ENCODE results near the gene CPED1. TPM values are rescaled to one million over a fixed set of nuclear protein-coding genes. Genes with fewer than 3 reads are reported as not detected.
A peak's percentile ranks its signal among the peaks of the same experiment; 100 is the strongest.
"Not testable (repeated sequence)": the region's sequence is repeated elsewhere in the genome, so short reads cannot be mapped to it uniquely, and the experiment has no call there.

Gene CPED1
- total RNA-seq, 2 donors from 2014 or later = not detected

DNA sequence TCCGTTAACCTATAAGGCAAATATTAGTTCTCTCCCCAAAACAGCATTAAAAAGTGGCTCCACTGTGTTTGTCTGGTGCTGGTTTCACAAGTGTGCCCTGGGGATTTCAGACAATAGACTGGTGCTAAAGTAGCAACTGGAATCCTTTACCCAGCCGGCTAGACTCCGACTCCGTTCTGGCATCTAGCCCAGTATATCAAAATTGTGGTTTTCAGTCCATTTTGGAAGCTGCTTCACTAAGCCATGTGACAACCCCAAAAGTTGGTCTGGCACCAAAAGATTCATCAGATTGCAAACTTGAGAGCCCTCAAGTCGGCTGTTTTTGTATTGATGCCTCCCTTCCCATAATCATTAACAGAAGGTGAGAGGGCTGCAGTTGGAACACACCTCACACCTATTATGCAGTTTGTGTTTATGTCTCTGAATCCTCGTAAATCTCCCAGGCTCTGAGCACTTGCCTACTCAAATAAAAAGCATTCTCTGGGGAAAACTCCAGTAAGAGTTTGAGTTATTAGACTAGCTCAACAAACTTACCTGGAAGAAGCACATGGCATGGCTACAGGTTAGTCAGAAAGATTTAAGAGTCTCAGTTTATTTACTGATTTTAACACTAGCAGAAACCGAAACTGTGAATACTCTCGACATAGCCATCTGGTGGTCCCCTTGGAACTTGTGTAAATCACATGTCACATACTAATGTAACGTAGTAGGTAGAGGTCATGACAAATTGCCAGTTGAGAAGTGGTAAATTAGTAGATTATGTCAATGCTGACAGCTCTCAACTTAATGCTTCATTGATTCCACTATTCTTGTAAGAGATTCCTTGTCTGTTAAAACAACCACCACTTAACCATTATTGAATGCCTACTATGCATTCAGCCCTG is 325.5 kb downstream of the CPED1 start:
- no peak for ATAC-seq (replicated peaks)
- H3K36me3 Mint-ChIP-seq (ENCODE audit: low read depth) = no peaks in the 10 kb centered on the region
- no peaks in the 10 kb centered on the region for H3K9me3 Mint-ChIP-seq
- no peak overlapping the region for H3K27ac Mint-ChIP-seq
- H3K4me1 Mint-ChIP-seq = no peaks in the 10 kb centered on the region
- no peak overlapping the region for H3K4me3 Mint-ChIP-seq
- H3K27me3 Mint-ChIP-seq = peaks cover 19% of the 10 kb centered on the region

DNA sequence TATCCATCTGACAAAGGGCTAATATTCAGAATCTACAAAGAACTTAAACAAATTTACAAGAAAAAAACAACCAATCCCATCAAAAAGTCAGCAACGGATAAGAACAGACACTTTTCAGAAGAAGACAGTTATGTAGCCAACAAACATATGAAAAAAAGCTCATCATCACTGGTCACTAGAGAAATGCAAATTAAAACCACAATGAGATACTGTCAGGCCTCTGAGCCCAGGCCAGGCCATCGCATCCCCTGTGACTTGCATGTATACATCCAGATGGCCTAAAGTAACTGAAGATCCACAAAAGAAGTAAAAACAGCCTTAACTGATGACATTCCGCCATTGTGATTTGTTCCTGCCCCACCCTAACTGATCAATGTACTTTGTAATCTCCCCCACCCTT is 326.7 kb downstream of the CPED1 start:
- not testable (repeated sequence) for H3K36me3 Mint-ChIP-seq (ENCODE audit: low read depth); H3K4me1 Mint-ChIP-seq; H3K4me3 Mint-ChIP-seq; H3K27ac Mint-ChIP-seq; ATAC-seq (replicated peaks); H3K9me3 Mint-ChIP-seq
- peaks cover 15% of the 10 kb centered on the region for H3K27me3 Mint-ChIP-seq

DNA sequence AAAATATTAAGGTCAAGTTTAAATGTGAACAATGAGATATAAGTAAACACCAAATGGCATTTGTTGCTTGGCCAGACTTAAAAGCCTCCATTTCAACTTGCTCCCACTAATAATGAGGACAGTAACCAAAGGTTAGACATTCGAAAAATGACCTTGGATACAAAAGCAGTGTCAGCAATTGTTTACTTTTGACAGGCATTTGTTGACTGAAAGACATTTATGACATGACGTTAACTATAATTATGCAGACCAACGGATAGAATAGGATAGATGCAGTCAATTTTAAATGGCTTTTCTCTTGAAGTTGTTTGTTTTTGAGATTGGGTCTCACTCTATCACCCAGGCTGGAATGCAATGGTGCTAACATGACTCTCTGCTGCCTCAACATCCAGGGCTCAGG is 333.9 kb downstream of the CPED1 start:
- Mint-ChIP-seq H3K27ac (no peak overlapping the region), H3K36me3 (ENCODE audit: low read depth) (no peaks in the 10 kb centered on the region), H3K4me1 (no peaks in the 10 kb centered on the region), H3K27me3 (peaks cover 30% of the 10 kb centered on the region), H3K9me3 (no peaks in the 10 kb centered on the region), H3K4me3 (no peak overlapping the region)
- ATAC-seq (replicated peaks) = no peak

DNA sequence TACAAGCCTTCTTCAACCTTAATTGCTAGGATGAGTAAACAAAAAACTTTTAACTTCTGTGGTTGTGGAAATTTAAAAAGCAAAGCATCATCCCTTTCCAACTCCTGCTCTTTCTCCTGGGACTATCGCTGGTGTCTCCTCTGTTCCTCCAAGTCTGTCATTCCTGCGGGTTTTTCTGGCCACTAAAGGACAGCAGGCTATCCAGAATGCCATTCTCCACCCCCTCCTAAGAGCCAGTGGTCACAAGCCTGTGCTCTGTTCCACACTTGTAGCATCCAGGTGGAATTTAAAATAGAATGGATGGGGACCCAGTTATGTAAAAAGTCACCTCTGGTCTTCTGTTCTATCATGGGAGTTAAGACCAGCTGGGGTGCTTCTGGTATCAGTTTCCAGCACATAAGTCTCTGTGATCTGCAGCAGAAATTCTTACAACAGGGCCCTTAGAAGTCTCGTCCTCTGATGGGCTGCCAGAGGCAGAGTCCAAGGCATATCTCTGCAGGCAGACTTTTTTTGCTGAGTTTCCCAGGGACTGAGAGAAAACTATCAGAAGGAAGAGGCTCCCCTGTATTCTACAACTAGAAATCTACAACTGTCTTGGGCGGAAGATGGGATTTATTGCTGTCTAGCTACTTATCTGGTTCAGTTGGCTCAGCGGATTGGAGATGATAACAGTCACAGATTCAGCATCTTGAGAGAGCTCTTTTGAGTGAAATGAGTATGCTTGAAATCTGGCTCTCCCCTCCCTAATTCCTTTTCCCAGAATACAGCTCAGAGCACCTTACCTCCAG is 335.2 kb downstream of the CPED1 start:
- no peak for ATAC-seq (replicated peaks)
- no peaks in the 10 kb centered on the region for H3K4me1 Mint-ChIP-seq
- no peak overlapping the region for H3K4me3 Mint-ChIP-seq
- peaks cover 39% of the 10 kb centered on the region for H3K27me3 Mint-ChIP-seq
- H3K9me3 Mint-ChIP-seq = no peaks in the 10 kb centered on the region
- H3K36me3 Mint-ChIP-seq (ENCODE audit: low read depth) = no peaks in the 10 kb centered on the region
- H3K27ac Mint-ChIP-seq = no peak overlapping the region

DNA sequence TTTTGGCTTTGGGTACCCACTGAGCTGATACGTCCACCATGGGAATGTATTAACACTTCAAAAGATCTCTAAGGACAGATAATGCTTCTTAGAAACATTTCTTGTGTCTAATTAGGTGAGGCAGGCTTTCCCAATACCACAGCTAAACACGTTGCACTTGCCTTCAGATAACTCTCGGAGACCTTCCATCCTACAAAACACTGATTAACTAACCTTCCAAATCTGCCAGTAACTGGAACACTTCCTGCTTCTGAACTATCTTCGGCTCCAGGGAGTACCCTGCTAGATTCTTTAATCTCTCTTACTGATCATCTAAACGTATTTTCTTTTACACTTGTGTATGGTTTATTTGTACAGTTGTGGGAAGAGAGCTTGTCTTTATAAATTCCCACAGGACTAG is 339.2 kb downstream of the CPED1 start:
- Mint-ChIP-seq H3K36me3 (ENCODE audit: low read depth) (no peaks in the 10 kb centered on the region), H3K4me1 (peaks cover 5% of the 10 kb centered on the region), H3K27ac (no peak overlapping the region), H3K4me3 (no peak overlapping the region), H3K9me3 (no peaks in the 10 kb centered on the region), H3K27me3 (peaks cover 60% of the 10 kb centered on the region)
- ATAC-seq (replicated peaks) = no peak

DNA sequence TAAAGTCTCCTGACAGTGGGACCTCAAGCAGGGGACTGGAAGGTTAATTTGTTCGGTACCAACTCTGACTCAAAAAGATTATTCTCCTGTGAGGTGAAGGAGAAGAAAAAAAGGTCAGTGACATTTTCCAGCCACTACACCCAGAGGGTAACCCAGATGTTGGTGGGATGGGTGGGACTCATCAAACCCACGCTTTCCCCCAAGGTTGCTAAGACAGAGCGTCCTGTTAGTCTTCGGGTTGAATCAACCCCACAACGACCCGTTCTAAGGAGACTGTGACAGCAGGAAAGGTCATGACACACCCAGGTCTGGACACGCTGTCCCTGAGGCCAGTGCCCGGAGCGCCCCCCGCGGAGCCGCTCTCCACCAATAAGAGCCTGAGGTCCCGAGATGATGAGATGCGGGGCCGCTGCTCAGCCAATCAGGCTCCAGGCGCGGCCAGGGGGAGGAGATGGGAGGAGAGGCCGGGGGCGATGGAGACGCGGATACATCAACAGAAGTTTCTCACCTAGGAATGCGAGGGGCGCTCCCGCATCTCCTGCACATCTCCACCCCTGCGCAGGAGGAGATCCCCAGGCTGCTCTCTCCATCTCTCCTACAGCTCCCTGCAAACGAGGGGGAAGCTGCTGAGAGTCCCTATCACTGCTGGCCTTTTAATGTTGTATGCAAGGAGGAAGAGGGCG is 340.1 kb downstream of the CPED1 start, which contains the start of gene WNT16:
TSS of gene WNT16 (plus strand) at position 493 of the 683 bp plus-strand sequence. CDS start 293 bp downstream, outside the sequence.
- no peak for ATAC-seq (replicated peaks)
- H3K9me3 Mint-ChIP-seq = no peaks in the 10 kb centered on the region
- peaks cover 5% of the 10 kb centered on the region for H3K4me1 Mint-ChIP-seq
- H3K4me3 Mint-ChIP-seq = peak within 1 kb of the TSS; percentile 29
- H3K27me3 Mint-ChIP-seq = peaks cover 57% of the 10 kb centered on the region
- no peak within 1 kb of the TSS for H3K27ac Mint-ChIP-seq
- no peaks in the 10 kb centered on the region for H3K36me3 Mint-ChIP-seq (ENCODE audit: low read depth)

DNA sequence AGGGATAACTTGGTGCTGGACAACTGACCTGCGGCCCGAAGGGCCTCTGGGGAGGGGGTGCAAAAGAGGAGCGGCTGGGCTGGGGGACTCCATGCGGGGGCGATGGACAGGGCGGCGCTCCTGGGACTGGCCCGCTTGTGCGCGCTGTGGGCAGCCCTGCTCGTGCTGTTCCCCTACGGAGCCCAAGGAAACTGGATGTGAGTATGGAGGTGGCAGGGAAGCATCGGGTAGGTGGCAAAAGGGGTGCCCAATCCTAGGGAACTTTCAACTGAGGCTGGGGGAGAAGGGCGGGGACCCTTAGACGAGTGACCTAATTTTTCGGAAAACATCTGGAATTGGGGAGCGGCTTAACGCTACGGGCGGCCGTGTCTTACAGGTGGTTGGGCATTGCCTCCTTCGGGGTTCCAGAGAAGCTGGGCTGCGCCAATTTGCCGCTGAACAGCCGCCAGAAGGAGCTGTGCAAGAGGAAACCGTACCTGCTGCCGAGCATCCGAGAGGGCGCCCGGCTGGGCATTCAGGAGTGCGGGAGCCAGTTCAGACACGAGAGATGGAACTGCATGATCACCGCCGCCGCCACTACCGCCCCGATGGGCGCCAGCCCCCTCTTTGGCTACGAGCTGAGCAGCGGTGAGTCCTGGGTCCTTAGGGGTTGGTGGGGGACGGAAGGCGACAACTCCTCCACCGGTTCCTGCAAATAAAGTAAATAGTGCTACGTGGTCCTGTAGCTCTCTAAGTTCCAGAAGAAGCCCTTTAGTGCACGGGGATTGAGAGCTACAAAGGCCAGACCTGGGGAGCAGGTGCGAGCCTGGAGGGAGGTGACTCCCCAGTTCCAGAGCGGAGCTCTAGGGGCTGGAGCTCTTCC is 340.9 kb downstream of the CPED1 start:
- peak overlapping the region; percentile 29 for H3K4me3 Mint-ChIP-seq
- peaks cover 54% of the 10 kb centered on the region for H3K27me3 Mint-ChIP-seq
- H3K27ac Mint-ChIP-seq = no peak overlapping the region
- H3K4me1 Mint-ChIP-seq = peaks cover 5% of the 10 kb centered on the region
- no peaks in the 10 kb centered on the region for H3K9me3 Mint-ChIP-seq
- ATAC-seq (replicated peaks) = peak; percentile 16
- no peaks in the 10 kb centered on the region for H3K36me3 Mint-ChIP-seq (ENCODE audit: low read depth)

DNA sequence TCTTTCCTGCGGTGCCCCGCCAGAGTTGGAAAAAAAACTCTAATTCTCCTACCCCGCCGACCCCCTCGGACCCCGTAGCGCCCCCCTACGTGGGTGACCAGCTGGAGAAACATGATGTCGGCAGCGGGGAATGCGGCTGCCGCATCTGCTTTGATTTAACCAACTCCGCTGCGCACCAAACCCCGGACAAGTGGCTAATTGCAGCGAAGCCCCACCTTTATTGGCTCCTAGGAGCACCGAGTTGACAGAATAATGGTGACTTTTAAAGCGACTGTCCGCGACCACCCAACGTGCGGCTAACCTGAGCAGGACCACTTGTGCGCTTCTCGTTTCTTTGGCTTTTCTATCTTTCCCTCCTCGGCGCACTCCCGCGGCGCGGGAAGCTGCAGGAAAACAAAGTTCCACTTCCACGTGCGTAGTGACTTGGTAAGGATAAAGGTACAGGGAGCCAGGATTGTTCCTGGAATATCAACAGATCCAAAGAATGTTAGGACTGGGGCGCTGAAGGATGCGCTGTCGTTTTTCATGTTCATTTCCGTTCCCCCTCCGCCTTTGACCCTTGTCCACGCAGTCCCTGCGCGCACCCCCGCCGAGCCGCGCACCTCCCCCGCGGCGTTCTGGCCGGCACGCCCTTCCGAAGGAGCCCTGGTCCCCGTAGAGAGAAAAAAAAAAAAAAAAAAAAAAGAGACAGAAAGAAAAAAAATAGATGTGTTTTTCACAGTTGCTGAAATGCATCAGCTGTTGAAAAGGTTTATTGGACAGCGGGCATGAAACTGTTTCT is 341.7 kb downstream of the CPED1 start:
- Mint-ChIP-seq H3K9me3 (no peaks in the 10 kb centered on the region), H3K27ac (no peak overlapping the region), H3K4me3 (peak overlapping the region; percentile 29), H3K27me3 (peaks cover 51% of the 10 kb centered on the region), H3K36me3 (ENCODE audit: low read depth) (no peaks in the 10 kb centered on the region), H3K4me1 (peaks cover 5% of the 10 kb centered on the region)
- no peak for ATAC-seq (replicated peaks)

DNA sequence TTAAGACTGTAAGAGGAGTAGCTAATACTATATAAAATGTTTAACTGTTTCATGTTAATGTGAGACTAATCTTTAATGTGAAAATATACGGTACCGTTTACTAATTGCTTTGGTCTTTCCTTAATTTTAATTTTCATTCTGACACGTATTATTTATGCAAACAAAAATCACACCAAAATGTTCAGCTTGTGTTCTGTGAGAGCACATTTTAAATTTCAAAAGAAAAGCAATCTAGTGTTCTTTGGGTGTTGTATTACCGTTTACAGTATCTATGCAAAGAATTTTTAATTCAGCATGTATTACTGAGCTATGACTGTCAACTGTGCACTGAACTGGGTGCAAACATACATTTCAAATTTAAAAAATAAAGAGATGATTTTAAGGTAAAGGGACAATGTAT is 342.5 kb downstream of the CPED1 start:
- Mint-ChIP-seq H3K4me3 (no peak overlapping the region), H3K27ac (no peak overlapping the region), H3K36me3 (ENCODE audit: low read depth) (no peaks in the 10 kb centered on the region), H3K4me1 (peaks cover 5% of the 10 kb centered on the region), H3K27me3 (peaks cover 53% of the 10 kb centered on the region), H3K9me3 (no peaks in the 10 kb centered on the region)
- no peak for ATAC-seq (replicated peaks)

DNA sequence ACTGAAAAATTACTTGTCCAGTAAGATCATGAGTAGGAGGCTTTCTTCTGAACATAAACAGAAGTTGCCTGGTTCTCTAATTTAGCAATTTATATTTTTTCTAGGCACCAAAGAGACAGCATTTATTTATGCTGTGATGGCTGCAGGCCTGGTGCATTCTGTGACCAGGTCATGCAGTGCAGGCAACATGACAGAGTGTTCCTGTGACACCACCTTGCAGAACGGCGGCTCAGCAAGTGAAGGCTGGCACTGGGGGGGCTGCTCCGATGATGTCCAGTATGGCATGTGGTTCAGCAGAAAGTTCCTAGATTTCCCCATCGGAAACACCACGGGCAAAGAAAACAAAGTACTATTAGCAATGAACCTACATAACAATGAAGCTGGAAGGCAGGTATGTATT is 343.1 kb downstream of the CPED1 start:
- Mint-ChIP-seq H3K9me3 (no peaks in the 10 kb centered on the region), H3K27me3 (peaks cover 51% of the 10 kb centered on the region)
- no peak for ATAC-seq (replicated peaks)

DNA sequence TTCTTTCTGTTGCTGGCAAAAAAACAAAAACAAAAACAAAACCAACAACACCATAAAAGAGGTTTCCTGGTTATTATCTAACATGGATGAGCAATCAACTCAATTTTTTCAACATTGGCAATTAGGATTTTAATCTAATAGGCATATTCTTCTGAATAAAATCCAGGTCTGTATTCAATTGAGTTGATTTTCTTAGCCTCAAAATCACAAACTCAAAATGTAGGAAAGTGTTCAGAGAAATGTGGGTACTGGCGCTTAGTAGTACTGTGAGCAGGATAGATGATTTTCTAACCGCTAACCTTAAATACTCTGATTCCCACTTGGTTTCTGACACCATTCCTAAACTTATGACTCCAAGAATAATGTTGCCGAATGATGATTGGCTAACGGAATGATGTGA is 345.9 kb downstream of the CPED1 start:
- H3K4me1 Mint-ChIP-seq = peaks cover under 1% of the 10 kb centered on the region
- H3K36me3 Mint-ChIP-seq (ENCODE audit: low read depth) = no peaks in the 10 kb centered on the region
- H3K27me3 Mint-ChIP-seq = peaks cover 28% of the 10 kb centered on the region
- H3K9me3 Mint-ChIP-seq = no peaks in the 10 kb centered on the region
- H3K27ac Mint-ChIP-seq = no peak overlapping the region
- H3K4me3 Mint-ChIP-seq = no peak overlapping the region
- ATAC-seq (replicated peaks) = no peak

More for the DNA sequence above, 343.1 kb downstream of the CPED1 start:
- Mint-ChIP-seq H3K4me1 (peaks cover 5% of the 10 kb centered on the region), H3K36me3 (ENCODE audit: low read depth) (no peaks in the 10 kb centered on the region), H3K4me3 (no peak overlapping the region), H3K27ac (no peak overlapping the region)

DNA sequence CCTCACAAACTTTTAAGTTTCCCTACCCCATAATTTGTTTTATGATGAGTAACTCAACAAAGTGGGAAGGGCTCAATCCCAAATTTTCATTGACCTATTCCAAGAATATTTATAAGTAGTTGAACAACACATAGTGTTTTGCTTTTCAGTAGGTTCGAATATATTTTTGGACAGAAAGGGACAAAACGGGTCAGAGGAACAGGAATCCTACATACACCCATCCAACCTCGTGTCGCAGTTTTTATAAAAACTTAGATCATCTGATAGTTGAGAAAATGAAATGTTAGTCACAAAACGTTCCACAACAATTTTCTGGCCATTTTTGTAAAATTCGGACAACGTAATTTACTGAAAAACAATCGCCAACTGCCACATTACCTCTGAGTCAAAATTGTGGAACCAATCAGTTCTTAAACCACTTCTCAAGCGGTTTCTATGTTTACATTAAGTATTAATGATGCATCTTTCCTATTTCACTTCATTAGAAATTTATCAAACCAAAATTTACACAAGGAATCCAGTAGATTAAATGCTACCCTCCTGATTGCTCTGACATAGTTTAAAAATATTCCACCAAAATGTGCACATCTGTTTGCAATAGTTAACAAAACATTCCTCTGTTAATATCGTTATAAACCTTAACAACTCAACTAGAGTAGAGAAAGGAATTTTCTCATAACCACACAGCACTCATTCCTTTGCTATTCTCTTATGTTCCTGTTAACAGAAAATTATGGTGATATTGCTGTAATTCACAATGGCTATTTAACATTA is 346.6 kb downstream of the CPED1 start:
- H3K36me3 Mint-ChIP-seq (ENCODE audit: low read depth) = no peaks in the 10 kb centered on the region
- no peaks in the 10 kb centered on the region for H3K4me1 Mint-ChIP-seq
- H3K27ac Mint-ChIP-seq = no peak overlapping the region
- no peak overlapping the region for H3K4me3 Mint-ChIP-seq
- peaks cover 23% of the 10 kb centered on the region for H3K27me3 Mint-ChIP-seq
- ATAC-seq (replicated peaks) = no peak
- H3K9me3 Mint-ChIP-seq = no peaks in the 10 kb centered on the region

DNA sequence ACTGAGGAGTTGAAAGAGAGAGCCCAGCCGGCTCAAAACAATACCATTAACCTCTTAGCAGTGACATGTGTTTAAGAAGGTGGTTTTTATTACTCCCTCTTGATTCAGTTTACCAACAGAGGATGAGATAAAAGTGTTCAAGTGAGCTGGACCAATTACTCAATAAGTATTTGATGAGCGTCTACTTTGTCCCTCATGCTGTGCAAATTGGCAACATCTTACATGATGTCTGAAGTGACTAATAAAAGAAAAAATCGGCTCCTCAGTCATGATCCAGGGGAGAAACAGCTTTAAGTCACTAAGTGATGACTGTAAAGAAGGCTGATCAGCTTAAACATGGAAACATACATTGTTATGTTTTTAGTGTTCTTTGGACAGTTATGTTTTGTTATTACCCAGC is 348.1 kb downstream of the CPED1 start:
- H3K9me3 Mint-ChIP-seq = no peaks in the 10 kb centered on the region
- H3K27ac Mint-ChIP-seq = no peak overlapping the region
- H3K4me1 Mint-ChIP-seq = no peaks in the 10 kb centered on the region
- no peak overlapping the region for H3K4me3 Mint-ChIP-seq
- H3K27me3 Mint-ChIP-seq = peaks cover 14% of the 10 kb centered on the region
- H3K36me3 Mint-ChIP-seq (ENCODE audit: low read depth) = no peaks in the 10 kb centered on the region
- ATAC-seq (replicated peaks) = no peak
